Activated CD8-positive, alpha-beta T cell treated with anti-CD3 and anti-CD28 coated beads, Interleukin-2, amount 10 ng/mL, durations not matched to agents 7 days and 5 days (primary cell): ENCODE measurements around the gene KCNJ1. TPM values are rescaled to one million over a fixed set of nuclear protein-coding genes. Genes with fewer than 3 reads are reported as not detected.

Experiments used
- ATAC-seq: fragments of 150-1000 bp; cut with Tn5 transposase; one replicate; pipeline ENCODE4 v1.10.0; 2021; ENCODE audit warnings: moderate library complexity
- CTCF ChIA-PET: fragments of 350-600 bp; sonication (Branson Sonifier 250); formaldehyde crosslinking; loops from one replicate; lab custom pipeline; 2021; ENCODE audit warnings: antibody characterized with exemption; lab: Charles Lee
- POLR2A ChIA-PET: fragments of 350-600 bp; sonication (Branson Sonifier 250); formaldehyde crosslinking; loops from one replicate; lab custom pipeline; 2021; ENCODE audit warnings: antibody characterized with exemption; lab: Charles Lee
- DNase-seq: peaks from one replicate; pipeline ENCODE4 v3.0.0-alpha.2; 2020
- H3K27ac Mint-ChIP-seq: one replicate; pipeline ENCODE4 v1.8.0; 2021; ENCODE audit warnings: mild to moderate bottlenecking, mixed read lengths
- H3K27me3 Mint-ChIP-seq: one replicate; pipeline ENCODE4 v1.8.0; 2021; ENCODE audit warnings: low read depth, mixed read lengths
- H3K36me3 Mint-ChIP-seq: one replicate; pipeline ENCODE4 v1.8.0; 2021; ENCODE audit warnings: low read depth, mixed read lengths
- H3K4me1 Mint-ChIP-seq: one replicate; pipeline ENCODE4 v1.8.0; 2021; ENCODE audit warnings: low read depth, mixed read lengths
- H3K4me3 Mint-ChIP-seq: one replicate; pipeline ENCODE4 v1.8.0; 2021; ENCODE audit warnings: mild to moderate bottlenecking, mixed read lengths
- H3K9me3 Mint-ChIP-seq: one replicate; pipeline ENCODE4 v1.8.0; 2022; ENCODE audit warnings: mixed read lengths; ENCODE audit not compliant: insufficient read depth
- total RNA-seq, 2 experiments: library from RNA; stranded (reverse); gene quantifications; one replicate each; pipeline ENCODE4 v1.2.3, GENCODE V29; 2021

Gene KCNJ1
- total RNA-seq, 2 experiments from 2014 or later, result not detected

- CTCF ChIA-PET, result interaction anchor here (1.0 to 3.7 kb wide), 3 partner anchors 20 to 49 kb away, joined by 3 to 16 read pairs (median 4); no protein-coding TSS in a partner anchor
- Mint-ChIP-seq H3K4me1 (peaks cover 15% of the 10 kb centered on the region), H3K4me3 (no peak overlapping the region), H3K36me3 (no peaks in the 10 kb centered on the region), H3K27me3 (peaks cover 47% of the 10 kb centered on the region), H3K9me3 (no peaks in the 10 kb centered on the region), H3K27ac (no peak overlapping the region)
- no peak for ATAC-seq
- POLR2A ChIA-PET, result no interaction called here
- no peak for DNase-seq
These were observed 40.5 kb upstream of the KCNJ1 start for GRCh38 chr11:128907585-128907984.

- peak overlapping the region; percentile 70 for H3K4me3 Mint-ChIP-seq
- CTCF ChIA-PET, result interaction anchor here (0.8 to 3.7 kb wide), 9 partner anchors 12 to 87 kb away, joined by 3 to 42 read pairs (median 4); no protein-coding TSS in a partner anchor
- no peaks in the 10 kb centered on the region for H3K9me3 Mint-ChIP-seq
- no peak overlapping the region for H3K27ac Mint-ChIP-seq
- H3K27me3 Mint-ChIP-seq, result peaks cover 50% of the 10 kb centered on the region
- no peaks in the 10 kb centered on the region for H3K36me3 Mint-ChIP-seq
- ATAC-seq (no peak), DNase-seq (no peak)
- peaks cover 15% of the 10 kb centered on the region for H3K4me1 Mint-ChIP-seq
- POLR2A ChIA-PET, result no interaction called here
These were observed 39.3 kb upstream of the KCNJ1 start for GRCh38 chr11:128906185-128907050.

- Mint-ChIP-seq H3K27ac (no peak overlapping the region), H3K36me3 (no peaks in the 10 kb centered on the region), H3K4me1 (peaks cover 15% of the 10 kb centered on the region), H3K4me3 (peak overlapping the region; percentile 70), H3K27me3 (peaks cover 53% of the 10 kb centered on the region), H3K9me3 (no peaks in the 10 kb centered on the region)
- ATAC-seq (peak; percentile 76), DNase-seq (peak; percentile 52)
- CTCF ChIA-PET, result interaction anchor here (0.8 to 3.7 kb wide), 10 partner anchors 11 to 88 kb away, joined by 3 to 42 read pairs (median 4); no protein-coding TSS in a partner anchor
- POLR2A ChIA-PET, result interaction anchor here (1.2 kb wide), 1 partner anchor 14 kb away, joined by 3 read pairs; no protein-coding TSS in a partner anchor
These were observed 38.5 kb upstream of the KCNJ1 start for GRCh38 chr11:128905345-128906184.

GRCh38 chr11:128904656-128905344 is 37.7 kb upstream of the KCNJ1 start:
- H3K36me3 Mint-ChIP-seq, result no peaks in the 10 kb centered on the region
- no peak overlapping the region for H3K27ac Mint-ChIP-seq

GRCh38 chr11:128904303-128904655 is 37.2 kb upstream of the KCNJ1 start:
- Mint-ChIP-seq H3K4me1 (peaks cover 15% of the 10 kb centered on the region), H3K27ac (no peak overlapping the region), H3K9me3 (no peaks in the 10 kb centered on the region), H3K27me3 (peaks cover 50% of the 10 kb centered on the region), H3K36me3 (no peaks in the 10 kb centered on the region), H3K4me3 (peak overlapping the region; percentile 16)
- ChIA-PET CTCF (interaction anchor here (0.6 to 3.7 kb wide), 9 partner anchors 11 to 732 kb away, joined by 3 to 42 read pairs (median 3); no protein-coding TSS in a partner anchor), POLR2A (interaction anchor here (1.2 kb wide), 1 partner anchor 15 kb away, joined by 3 read pairs; no protein-coding TSS in a partner anchor)
- ATAC-seq, result no peak
- no peak for DNase-seq

More at GRCh38 chr11:128904656-128905344, 37.7 kb upstream of the KCNJ1 start:
- peak overlapping the region; percentile 16 for H3K4me3 Mint-ChIP-seq
- ATAC-seq (peak; percentile 39), DNase-seq (no peak)
- peaks cover 15% of the 10 kb centered on the region for H3K4me1 Mint-ChIP-seq
- no peaks in the 10 kb centered on the region for H3K9me3 Mint-ChIP-seq
- peaks cover 53% of the 10 kb centered on the region for H3K27me3 Mint-ChIP-seq
- CTCF ChIA-PET, result interaction anchor here (0.6 to 3.7 kb wide), 7 partner anchors 10 to 732 kb away, joined by 3 to 42 read pairs (median 3); no protein-coding TSS in a partner anchor
- POLR2A ChIA-PET, result interaction anchor here (1.2 kb wide), 1 partner anchor 15 kb away, joined by 3 read pairs; no protein-coding TSS in a partner anchor

- DNase-seq, result no peak
- H3K9me3 Mint-ChIP-seq, result no peaks in the 10 kb centered on the region
- H3K36me3 Mint-ChIP-seq, result no peaks in the 10 kb centered on the region
- ChIA-PET CTCF (interaction anchor here (0.6 to 3.7 kb wide), 7 partner anchors 12 to 676 kb away, joined by 3 to 42 read pairs (median 3); no protein-coding TSS in a partner anchor), POLR2A (no interaction called here)
- H3K27me3 Mint-ChIP-seq, result peaks cover 46% of the 10 kb centered on the region
- no peak for ATAC-seq
- no peak overlapping the region for H3K4me3 Mint-ChIP-seq
- no peak overlapping the region for H3K27ac Mint-ChIP-seq
- H3K4me1 Mint-ChIP-seq, result peaks cover 15% of the 10 kb centered on the region
These were observed 36.4 kb upstream of the KCNJ1 start for GRCh38 chr11:128903248-128904061.

- Mint-ChIP-seq H3K4me3 (no peak overlapping the region), H3K27me3 (peaks cover 49% of the 10 kb centered on the region), H3K4me1 (peaks cover 15% of the 10 kb centered on the region), H3K27ac (no peak overlapping the region), H3K9me3 (no peaks in the 10 kb centered on the region), H3K36me3 (no peaks in the 10 kb centered on the region)
- ATAC-seq (no peak), DNase-seq (no peak)
- ChIA-PET POLR2A (no interaction called here), CTCF (no interaction called here)
These were observed 35.5 kb upstream of the KCNJ1 start for GRCh38 chr11:128902515-128903066.

- DNase-seq (no peak), ATAC-seq (no peak)
- no peak overlapping the region for H3K27ac Mint-ChIP-seq
- no peaks in the 10 kb centered on the region for H3K9me3 Mint-ChIP-seq
- ChIA-PET POLR2A (no interaction called here), CTCF (interaction anchor here (1.1 kb wide), 1 partner anchor 17 kb away, joined by 3 read pairs; no protein-coding TSS in a partner anchor)
- no peaks in the 10 kb centered on the region for H3K36me3 Mint-ChIP-seq
- no peak overlapping the region for H3K4me3 Mint-ChIP-seq
- H3K27me3 Mint-ChIP-seq, result peaks cover 47% of the 10 kb centered on the region
- H3K4me1 Mint-ChIP-seq, result peaks cover 15% of the 10 kb centered on the region
These were observed 34.8 kb upstream of the KCNJ1 start for GRCh38 chr11:128901653-128902514.

- Mint-ChIP-seq H3K9me3 (no peaks in the 10 kb centered on the region), H3K27me3 (peaks cover 52% of the 10 kb centered on the region), H3K4me1 (peaks cover 8% of the 10 kb centered on the region), H3K27ac (no peak overlapping the region), H3K4me3 (no peak overlapping the region), H3K36me3 (no peaks in the 10 kb centered on the region)
- CTCF ChIA-PET, result interaction anchor here (1.1 kb wide), 1 partner anchor 15 kb away, joined by 3 read pairs; no protein-coding TSS in a partner anchor
- POLR2A ChIA-PET, result no interaction called here
- ATAC-seq (no peak), DNase-seq (no peak)
These were observed 33.4 kb upstream of the KCNJ1 start for GRCh38 chr11:128900468-128900867.
